Stimulated activated CD8-positive, alpha-beta memory T cell treated with anti-CD3 and anti-CD28 coated beads, Interleukin-7, amount 100 ng/mL, for 48 hours (primary cell): ENCODE data around the gene CD320.
"Not testable (repeated sequence)": the region's sequence is repeated elsewhere in the genome, so short reads cannot be mapped to it uniquely, and the experiment has no call there.

Experiments used
- DNase-seq, 2 donors: peaks; one replicate each; pipeline ENCODE4 v3.0.0-alpha.2; 2020; ENCODE audit warnings: low read depth in 1 of 2; ENCODE audit errors: extremely low read depth in 1 of 2

CD320 gene

DNA sequence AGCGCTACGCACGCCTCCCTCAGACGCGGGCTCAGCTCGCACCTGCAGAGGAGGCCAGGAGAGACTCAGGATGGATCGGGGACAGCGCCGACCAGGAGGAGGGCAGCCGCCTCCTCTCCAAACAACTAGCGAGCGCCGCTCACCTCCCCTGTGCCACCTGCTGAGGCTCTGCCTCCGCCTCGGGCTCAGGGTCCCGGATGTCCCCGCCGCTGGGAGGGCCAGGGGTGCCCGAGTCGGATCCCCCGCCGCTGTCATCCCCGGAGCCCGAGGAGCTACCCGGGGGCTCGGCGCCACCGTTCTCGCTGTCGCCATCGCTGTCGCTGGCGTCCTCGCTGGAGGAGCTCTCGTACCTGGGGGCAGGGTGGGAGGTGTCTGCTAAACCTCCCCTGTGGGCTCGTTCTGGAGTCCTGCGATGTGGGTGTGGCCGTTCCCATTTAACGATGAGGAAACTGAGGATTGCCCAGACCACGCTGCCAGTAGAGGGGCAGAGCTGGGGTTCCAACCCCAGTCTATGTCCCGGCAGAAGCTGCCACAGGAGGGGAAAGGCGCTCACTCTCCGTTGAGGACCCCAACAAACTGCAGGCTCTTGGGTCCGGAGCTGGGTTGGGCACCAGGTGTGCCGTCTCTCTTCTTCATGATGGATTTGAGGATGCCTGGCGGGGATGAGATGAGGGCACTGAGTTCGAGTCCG lies 25.8 kb upstream of the CD320 start:
- DNase-seq = no peak

DNA sequence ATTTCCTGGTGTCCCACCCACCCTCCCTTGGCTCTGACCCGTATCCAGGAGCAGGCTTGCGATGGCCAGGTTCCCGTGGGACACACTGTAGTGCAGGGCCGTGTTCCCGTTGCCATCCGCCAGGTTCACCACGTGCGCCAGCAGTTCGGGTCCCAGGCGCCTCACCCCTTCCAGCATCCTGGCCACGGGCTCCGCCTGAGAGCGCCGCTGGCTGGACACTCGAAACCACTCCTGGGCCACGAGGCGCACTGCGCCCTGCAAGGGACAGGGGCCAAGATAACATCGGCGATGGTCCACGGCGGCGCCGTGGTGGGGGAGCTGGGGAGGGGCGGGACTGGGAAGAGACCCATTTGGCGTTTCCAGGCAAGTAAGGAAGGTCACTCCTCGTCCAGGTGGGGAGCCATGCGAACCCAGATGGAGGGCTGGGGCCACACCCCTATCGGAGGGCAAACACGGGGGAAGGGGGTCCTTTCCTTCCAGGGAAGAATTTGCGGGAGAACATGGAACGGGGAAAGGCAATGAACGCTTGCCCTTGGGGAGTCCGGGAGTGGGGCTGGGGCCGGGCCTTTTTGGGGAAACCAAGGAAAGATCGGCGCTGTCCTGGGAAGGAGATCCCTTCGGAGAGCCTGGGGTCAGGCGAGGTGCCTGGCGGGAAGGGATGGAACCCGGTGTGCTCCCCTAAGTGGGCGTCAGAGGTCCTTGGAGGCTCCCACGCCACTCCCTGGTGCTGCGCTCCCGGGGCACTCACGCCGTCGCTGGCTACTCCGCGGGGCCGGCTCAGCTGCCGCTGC lies 25.0 kb upstream of the CD320 start:
- DNase-seq = no peak

DNA sequence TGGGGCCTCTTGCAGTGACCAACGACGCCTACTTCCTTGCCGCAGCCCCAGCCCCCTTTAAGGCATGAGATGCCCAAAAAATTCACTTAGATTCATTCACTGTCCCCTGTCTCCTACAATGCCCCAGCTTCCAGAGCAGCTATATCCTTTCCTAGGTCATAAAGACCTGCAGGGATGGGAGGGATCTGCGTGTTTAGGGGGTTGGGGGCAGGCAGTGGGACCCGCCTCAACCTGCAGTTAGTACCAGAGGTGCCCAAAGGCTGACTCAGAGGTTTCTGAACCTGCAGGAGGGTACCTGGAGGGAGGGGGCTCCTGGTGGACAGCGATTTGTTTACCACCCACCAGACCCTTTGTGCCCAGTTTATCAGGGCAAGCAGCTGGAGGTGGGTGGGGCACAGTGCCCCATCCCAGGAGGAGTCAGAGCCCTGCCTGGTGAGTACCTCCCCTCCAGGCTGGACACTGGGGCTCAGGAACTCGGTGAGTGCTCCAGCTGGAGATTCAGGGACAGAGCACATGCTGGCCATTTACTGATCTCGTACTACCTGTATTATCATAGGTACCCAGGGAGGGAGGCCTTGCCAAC lies 23.2 kb upstream of the CD320 start:
- no peak for DNase-seq

DNA sequence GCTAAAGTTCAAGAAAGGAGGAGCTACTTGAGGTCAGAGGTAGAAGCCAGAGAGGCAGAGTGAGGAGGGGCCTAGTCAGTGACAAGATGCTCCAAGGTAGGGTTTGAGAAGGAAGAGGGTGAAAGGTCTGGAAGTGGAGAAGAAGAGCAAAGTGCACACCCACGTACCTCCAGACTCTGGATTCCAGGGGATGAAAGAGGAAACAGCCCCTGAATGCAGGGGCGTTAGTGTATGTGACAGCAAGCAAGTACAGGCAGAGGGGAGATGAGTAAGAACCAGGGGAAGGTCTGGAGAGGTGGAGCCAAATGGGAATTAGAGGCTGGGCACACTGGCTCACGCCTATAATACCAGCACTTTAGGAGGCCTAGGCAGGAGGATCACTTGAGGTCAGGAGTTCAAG lies 21.8 kb upstream of the CD320 start:
- no peak for DNase-seq

DNA sequence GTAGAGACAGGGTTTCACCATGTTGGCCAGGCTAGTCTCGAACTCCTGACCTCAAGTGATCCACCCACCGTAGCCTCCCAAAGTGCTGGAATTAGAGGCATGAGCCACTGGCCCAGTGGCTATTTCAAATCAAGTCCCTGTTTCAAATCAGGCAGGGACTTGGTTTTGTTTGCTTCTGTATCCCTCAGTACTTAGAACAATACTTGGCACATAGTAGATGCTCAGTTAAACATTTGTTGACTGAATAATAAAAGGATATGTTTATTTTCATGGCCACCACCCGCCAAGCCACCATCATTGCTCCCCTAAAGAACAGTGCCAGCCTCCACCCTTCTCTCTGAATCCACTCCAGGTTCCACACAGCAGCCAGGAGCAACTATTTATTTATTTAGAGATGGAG lies 17.3 kb upstream of the CD320 start:
- DNase-seq = no peak

DNA sequence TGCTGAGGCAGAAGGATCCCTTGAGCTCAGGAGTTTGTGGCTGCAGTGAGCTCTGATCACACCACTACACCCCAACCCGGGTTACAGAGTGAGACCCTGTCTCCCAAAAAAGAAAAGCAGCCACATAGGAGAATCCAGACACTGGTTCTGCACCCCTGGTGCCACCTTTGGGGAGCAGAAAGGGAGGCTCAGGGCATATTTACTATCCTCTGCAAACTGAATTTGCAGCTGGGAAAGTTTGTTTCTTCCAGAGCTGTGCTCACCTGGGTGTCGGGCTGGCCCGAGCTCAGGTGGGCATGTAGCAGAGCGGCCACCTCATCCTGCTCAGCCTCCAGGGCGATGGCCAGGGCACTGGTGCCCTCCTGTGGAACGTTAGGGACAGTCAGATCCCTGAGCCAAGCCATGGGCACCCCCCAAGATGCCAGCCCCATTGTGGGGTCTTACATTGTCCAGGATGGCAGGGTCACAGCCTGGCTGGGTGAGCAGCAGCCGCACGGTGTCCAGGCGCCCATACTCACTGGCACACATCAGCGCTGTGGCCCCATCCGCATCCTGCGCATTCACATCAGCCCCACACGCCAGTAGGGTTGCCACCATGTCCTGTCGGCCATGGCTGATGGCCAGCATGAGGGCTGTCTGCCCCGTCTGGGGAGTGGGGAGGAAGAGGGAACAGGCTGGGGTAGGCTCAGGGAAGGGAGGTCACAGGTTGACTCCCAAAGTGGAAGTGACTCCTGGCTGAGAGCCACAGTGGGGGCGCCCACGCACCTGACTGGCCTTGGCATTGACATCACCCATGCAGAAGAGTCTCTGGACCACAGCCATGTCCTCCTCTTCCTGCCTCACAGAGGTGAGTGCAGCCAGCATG lies 16.3 kb upstream of the CD320 start:
- no peak for DNase-seq

DNA sequence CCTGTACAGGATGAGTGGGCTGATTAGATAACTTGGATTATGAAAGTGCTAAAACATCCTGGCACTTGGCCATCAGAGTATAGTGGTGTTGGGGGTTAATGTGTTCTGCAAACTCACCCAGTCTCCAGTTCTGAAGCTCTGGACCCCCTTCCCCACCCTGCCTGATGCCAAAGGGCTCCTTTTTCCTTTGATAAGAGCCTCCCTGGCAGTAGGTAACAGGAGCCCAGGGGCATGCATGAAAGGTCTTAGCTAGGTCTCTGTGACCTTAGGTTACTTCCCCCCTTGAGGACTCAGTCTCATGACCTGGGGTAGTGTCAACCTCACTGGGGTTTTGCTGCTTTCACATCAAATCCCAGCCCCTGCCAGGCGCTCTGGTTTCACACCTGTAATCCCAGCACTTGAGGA lies 15.6 kb upstream of the CD320 start:
- no peak for DNase-seq

DNA sequence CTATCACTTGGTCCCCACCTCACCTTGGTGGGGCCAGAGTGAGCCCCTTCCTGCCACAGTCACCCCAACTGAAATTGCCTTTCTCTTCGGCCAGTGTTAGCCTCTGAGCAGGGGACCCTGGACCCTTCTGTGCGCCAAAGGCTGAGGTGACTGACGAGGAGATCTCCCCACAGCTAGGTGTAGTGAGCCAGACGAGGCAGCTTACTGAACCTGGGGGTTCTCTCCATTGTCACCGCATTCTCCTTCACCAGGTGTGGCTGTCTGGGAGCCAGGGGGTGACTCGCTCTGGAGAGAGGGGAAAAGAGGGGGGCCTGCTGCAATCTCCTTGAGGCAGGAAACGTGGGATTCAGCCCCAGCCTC lies 14.5 kb upstream of the CD320 start:
- no peak for DNase-seq

DNA sequence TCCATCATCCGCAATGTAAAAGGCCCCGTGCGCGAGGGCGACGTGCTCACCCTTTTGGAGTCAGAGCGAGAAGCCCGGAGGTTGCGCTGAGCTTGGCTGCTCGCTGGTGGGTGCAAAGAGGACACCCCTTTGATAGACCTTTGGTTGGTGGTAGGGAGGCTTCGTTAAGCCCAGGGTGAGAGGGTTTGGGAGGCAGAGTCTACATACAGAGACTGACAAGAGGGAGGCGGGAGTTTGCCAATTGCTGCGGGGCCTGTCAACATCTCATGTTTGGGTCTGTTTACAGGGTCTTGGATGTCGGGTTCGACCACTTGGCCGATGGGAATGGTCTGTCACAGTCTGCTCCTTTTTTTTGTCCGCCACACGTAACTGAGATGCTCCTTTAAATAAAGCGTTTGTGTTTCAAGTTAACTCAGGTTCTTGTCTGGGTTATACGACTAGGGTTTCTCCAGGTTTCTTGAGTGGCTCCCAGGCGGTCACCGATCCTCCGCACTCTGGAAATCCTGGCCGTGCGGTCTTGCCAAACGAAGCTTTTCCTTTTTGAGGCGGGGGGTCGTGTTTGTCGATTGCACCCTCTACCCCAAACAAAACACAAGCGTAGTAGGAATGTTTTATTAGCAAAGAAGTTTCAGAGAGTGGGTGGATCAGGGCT lies 14.0 kb upstream of the CD320 start:
- DNase-seq = no peak

DNA sequence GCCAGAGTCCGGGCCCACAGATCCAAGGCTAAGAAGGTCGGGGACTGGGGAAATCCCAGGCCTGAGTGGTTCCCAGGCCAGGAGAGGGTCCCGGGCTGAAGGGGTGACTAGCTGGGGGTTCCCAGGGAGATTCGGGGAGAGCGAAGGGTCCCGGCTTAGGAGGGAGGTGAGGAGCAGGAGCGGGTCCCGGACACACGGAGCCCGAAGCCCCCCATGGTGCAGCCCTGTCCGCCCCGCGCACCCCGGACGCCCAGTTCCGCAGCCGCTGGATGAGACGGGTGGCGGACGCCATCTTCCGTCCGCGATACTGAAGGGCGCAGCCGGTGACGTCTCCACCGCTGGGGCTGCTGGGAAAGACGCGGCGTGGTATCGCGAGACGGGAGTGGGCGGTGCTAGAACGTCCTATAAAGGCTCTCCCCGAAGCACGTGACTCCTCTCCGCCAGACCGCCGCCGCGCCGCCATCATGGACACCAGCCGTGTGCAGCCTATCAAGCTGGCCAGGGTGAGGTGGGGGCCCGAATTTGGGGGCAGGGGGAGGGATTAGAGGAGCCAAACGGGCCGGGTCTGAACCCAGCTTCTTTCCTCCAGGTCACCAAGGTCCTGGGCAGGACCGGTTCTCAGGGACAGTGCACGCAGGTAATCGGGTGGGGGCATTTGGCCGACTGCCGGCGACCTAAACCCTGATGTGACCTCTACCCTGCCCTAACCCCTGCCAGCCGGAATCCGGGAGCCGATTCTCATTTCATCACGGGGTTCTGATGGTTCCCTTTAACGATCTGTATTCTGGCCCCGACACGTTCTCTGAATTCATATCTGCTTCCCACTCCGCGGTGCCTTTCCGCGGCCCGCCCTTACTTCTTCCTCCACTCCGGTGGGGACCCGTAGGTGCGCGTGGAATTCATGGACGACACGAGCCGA lies 13.2 kb upstream of the CD320 start, which contains the start of the genes NDUFA7 and RPS28:
Gene NDUFA7, minus strand, starts transcription at position 309 of the 919 bp plus-strand sequence. Its CDS starts 17 bp downstream, at position 292.
Gene RPS28, plus strand, starts transcription at position 430 of the 919 bp plus-strand sequence. Its CDS starts 35 bp downstream, at position 465.
- DNase-seq = peak; percentile 91 to 92

DNA sequence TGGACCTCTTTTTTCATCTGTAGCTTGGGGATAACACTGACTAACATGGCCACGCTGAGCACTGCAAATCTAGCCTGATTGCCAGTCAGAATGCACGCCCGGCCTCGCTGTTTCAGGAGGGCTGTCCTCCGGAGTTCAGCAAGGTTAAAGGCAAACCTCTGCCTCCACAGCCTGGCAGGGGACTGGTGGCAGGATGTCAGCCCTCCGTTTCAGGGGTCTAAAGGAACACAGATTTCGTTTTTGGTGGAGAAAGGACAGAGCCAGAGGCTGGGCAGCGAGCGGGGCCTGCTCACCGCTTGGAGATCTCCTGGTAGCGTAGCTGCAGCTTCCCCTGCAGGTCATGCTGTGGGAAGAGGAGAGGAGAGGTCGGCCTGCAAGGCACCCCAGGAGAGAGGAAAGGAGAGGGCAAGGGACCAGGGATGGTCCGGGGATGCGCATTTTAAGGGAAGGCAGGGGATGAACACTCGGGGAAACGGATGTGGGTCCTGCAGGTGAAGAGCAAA lies 12.5 kb upstream of the CD320 start:
- DNase-seq = no peak

DNA sequence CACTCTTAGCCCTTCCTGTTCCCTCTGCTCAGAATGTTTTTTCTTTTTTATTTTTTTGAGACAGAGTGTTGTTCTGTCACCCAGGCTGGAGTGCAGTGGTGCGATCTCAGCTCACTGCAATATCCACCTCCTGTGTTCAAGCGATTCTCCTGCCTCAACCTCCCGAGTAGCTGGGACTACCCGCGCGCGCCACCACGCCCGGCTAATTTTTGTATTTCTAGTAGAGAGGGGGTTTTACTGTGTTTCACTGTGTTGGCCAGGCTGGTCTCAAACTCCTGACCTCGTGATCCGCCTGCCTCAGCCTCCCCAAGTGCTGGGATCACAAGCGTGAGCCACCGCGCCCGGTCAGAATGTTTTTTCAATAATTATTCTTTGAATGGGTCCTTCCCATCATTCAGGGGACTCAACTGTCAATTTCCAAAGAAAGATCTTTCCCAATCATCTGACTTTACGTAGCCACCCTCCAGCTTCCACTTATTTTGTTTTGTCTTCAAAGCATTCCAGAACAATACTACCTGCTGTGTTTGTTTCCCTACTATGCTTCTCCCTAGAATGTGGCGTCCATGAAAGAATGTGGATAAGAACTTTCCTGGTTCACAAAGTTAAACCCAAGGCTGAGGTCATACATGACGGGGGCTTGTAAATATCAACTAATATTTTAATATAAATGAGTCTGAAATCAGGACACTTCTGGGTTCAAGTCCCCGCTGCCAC lies 11.8 kb upstream of the CD320 start:
- no peak for DNase-seq

DNA sequence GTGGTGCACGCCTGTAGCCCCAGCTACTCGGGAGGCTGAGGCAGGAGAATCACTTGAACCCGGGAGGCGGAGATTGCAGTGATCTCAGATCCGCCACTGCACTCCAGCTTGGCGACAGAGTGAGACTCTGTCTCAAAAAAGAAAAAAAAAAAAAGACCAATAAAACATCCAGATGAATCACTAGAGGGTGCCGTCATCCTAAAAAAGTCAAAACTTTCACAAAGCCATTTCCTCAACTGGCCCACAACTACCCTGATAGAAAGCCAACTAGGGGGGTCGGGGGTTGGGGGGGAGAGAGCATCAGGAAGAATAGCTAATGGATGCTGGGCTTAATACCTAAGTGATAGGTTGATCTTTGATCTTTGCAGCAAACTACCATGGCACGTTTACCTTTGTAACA lies 10.7 kb upstream of the CD320 start:
- DNase-seq = not testable (repeated sequence)

DNA sequence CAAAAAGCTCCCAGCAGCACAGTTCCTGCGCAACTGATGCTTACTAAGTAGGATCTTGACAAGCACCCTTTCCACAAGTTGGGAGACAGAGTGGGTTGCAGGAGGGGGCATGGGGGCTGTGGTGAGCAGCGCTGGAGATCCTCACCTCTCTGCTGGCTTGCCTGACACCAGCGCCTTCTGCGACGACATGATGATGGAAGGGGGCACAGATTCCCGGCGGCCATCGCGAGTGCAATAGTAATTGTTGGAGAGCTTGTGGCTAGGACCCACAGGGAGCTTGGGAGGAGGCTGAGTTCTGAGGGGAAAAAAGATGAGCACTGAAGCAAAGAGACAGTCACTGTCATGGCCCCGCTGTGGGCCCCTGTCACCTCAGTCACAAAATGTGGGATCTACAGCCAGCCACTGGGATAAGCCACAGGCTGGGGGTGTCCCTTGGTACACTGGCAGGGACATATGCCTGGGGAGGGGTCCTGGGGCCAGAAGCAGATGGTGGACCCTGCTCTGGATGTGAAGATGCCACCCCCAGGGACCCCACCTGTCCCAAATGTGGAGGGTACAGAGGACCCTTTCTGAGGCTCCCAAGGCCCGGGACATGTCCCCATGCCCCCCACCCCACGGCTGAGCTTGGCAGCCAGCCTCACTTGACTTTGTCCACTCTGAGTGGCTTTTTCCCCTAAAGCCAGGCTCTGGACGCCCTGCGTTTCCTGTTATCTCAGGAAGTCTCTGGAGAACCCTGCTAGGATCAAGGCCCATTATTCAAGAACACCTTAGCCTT lies 8.4 kb upstream of the CD320 start:
- no peak for DNase-seq

DNA sequence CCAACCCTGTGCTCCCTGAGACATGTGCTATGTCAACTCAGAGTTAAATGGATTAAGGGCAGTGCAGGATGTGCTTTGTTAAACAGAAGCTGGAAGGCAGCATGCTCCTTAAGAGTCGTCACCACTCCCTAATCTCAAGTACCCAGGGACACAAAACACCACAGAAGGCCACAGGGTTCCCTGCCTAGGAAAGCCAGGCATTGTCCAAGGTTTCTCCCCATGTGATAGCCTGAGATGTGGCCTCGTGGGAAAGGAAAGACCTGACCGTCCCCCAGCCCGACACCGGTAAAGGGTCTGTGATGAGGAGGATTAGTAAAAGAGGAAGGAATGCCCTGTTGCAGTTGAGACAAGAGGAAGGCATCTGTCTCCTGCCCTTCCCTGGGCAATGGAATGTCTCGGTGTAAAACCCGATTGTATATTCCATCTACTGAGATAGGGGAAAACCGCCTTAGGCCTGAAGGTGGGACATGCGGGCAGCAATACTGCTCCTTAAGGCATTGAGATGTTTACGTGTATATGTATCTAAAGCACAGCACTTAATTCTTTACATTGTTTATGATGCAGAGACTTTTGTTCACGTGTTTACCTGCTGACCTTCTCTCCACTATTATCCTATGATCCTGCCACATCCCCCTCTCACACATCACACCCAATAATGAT lies 7.0 kb upstream of the CD320 start:
- DNase-seq = not testable (repeated sequence)

DNA sequence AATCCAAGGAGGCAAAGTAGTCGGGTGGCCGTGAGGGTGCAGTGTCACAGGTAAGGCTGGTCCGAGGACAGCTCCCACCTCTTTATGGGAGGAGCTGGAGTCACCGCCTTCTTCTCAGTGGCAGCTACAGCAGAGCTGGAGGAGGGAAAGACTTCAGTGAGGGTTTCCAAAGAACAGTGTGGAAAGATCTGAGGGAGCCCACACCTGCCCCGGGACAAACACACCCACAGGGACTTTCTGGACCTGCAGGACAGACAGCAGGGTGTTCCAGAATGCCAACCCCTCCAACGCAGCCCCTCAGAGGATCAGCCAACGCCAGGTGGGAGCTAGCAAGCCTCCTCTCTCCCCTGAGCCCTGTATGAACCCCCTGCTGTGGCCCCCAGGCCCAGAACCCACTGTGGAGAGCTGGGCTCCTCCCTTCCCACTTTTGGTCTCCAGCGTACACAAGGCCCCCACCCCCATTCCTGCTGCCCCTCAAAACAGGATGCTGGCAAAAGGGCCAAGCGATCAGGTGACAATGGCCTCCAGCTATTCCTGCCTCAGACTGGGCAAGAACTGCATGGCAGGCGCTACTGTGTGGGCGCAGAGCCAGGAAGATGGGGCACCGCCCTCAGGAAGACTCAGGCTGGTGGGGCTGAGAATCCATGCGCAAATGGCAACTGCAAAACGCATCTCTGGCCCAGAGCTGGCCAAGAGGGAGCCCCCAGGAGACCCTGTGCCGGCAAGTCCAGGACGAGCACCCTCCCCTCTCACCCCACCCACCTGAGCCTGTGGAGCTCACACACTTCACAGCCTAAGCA lies 3.5 kb upstream of the CD320 start:
- no peak for DNase-seq
